Choroid plexus epithelial cell (primary cell): Measurements from ENCODE around the gene FRMD4A.

Experiments used
- DNase-seq: peaks from one replicate; pipeline ENCODE4 v3.0.0-alpha.2; 2010; ENCODE audit warnings: low read depth
- H3K4me3 ChIP-seq: 2 replicates; pipeline ENCODE4 v1.5.1; 2011; ENCODE audit warnings: low read depth, mild to moderate bottlenecking, control low read depth, low read length, moderate library complexity
- CTCF ChIP-seq: conservative IDR thresholded peaks from 2 replicates; pipeline ENCODE4 v1.5.1; 2011; ENCODE audit warnings: low read depth, mild to moderate bottlenecking, control low read depth, inconsistent platforms, low read length, moderate library complexity

The FRMD4A gene

GRCh38 chr10:14328881-14329672 is 1.6 kb downstream of the FRMD4A start:
- H3K4me3 ChIP-seq = no peak overlapping the region
- no peak for TF ChIP-seq CTCF
- DNase-seq = no peak

- no peak overlapping the region for H3K4me3 ChIP-seq
- TF ChIP-seq CTCF = no peak
- DNase-seq = no peak
Measured at GRCh38 chr10:14327527-14327926, 3.2 kb downstream of the FRMD4A start.

DNA sequence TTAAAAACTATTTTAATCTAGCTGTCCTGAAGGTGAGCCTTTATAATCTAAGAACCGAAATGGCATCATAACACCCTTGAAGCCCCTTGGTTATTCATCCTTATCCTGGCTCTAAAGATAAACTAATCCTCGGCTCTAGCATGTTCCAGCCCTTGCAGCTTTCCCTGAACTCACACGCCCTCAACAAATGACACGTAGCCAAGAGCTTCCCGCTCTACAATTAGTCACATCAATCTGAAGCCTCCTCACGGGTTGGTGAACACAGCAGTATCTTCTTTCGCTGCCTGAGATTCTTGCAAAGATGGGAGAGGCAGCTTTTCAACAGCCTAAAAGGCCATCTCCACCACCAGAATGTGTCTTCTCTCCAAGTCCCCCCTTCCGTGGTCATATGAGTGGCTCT is 4.1 kb downstream of the FRMD4A start:
- DNase-seq = no peak
- no peak for TF ChIP-seq CTCF
- no peak overlapping the region for H3K4me3 ChIP-seq

GRCh38 chr10:14325325-14325955 is 5.3 kb downstream of the FRMD4A start:
- no peak overlapping the region for H3K4me3 ChIP-seq
- TF ChIP-seq CTCF = peak; percentile 72
- DNase-seq = peak; percentile 56

DNA sequence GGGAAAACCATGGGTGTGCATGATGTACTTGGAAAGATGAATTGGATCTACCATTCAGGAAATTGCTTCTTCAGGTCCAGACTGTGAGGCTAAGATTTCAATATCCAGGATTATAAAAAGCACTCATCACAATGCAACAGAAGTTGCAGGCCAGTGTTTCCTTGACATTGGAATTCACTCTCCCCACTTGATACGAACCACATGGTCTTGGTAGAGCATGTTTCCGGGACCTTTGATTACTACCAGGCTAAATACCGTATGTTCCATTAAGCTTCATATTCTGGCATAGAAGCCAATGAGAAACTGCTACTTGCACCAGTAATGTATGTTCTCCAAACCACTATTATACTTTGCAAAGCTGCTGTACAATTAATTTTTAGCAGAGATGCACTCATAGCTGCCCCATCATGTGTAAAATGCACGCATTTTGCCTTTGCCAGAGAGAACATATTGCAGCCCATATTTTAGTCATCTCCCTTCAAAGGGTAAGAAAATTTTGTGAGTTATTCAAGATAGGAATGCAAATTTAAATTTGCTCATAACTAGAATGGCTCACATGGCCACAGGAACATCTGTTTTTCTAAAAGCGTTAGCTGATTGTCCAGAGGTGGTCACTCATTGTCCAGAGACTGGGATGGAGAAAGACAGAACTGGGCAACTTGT is 8.1 kb downstream of the FRMD4A start:
- H3K4me3 ChIP-seq = no peak overlapping the region
- no peak for TF ChIP-seq CTCF
- no peak for DNase-seq

- no peak for DNase-seq
- H3K4me3 ChIP-seq = no peak overlapping the region
- TF ChIP-seq CTCF = no peak
Measured at GRCh38 chr10:14318007-14318406, 12.7 kb downstream of the FRMD4A start.
